ENCODE data around the gene CLDN9.

DNA sequence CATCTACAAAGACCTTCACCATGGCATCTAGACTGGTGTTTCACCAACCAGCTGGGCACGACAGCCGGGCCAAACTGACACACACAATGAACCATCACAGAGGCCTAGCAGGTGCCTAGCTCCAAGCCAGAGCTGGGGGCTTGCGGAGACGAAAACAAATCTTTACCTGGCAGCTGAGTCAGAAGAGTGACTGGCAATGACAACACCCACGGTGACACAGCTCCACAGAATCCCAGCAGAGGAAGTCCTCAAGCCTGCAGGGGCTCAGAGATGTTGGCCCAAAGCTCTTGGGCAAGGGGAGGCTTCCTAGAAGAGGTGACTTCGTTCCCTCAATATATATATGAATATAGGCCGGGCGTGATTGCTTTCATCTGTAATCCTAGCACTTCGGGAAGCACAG, 38.8 kb downstream of the CLDN9 start:
- TF ChIP-seq, protein P1, sequence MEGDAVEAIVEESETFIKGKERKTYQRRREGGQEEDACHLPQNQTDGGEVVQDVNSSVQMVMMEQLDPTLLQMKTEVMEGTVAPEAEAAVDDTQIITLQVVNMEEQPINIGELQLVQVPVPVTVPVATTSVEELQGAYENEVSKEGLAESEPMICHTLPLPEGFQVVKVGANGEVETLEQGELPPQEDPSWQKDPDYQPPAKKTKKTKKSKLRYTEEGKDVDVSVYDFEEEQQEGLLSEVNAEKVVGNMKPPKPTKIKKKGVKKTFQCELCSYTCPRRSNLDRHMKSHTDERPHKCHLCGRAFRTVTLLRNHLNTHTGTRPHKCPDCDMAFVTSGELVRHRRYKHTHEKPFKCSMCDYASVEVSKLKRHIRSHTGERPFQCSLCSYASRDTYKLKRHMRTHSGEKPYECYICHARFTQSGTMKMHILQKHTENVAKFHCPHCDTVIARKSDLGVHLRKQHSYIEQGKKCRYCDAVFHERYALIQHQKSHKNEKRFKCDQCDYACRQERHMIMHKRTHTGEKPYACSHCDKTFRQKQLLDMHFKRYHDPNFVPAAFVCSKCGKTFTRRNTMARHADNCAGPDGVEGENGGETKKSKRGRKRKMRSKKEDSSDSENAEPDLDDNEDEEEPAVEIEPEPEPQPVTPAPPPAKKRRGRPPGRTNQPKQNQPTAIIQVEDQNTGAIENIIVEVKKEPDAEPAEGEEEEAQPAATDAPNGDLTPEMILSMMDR (tag by site-specific recombination; IDR thresholded peaks at IDR 0.05): no peak
- TF ChIP-seq YY1 (tag by site-specific recombination; IDR thresholded peaks at IDR 0.05) (no peak), BCL11A (tag by site-specific recombination; IDR thresholded peaks at IDR 0.05; ENCODE audit: low read depth) (no peak), HOXD13 (CRISPR knock-in tag; IDR thresholded peaks at IDR 0.05; ENCODE audit: borderline replicate concordance) (no peak), ZNF114 (tag by site-specific recombination; IDR thresholded peaks at IDR 0.05) (no peak), ZBTB21 (tag by site-specific recombination; IDR thresholded peaks at IDR 0.05) (no peak), ZNF214 (tag by site-specific recombination; IDR thresholded peaks at IDR 0.05; ENCODE audit: borderline replicate concordance) (no peak), ZBTB1 (tag by site-specific recombination; IDR thresholded peaks at IDR 0.05) (no peak), ZNF354C (tag by site-specific recombination; IDR thresholded peaks at IDR 0.05; ENCODE audit: borderline replicate concordance, low read depth) (no peak), ZNF138 (tag by site-specific recombination; IDR thresholded peaks at IDR 0.05; ENCODE audit: borderline replicate concordance) (no peak), ZNF266 (tag by site-specific recombination; IDR thresholded peaks at IDR 0.05; ENCODE audit: low read depth) (no peak), ZFP69B (tag by site-specific recombination; IDR thresholded peaks at IDR 0.05) (no peak)
- TF ChIP-seq, protein P2, sequence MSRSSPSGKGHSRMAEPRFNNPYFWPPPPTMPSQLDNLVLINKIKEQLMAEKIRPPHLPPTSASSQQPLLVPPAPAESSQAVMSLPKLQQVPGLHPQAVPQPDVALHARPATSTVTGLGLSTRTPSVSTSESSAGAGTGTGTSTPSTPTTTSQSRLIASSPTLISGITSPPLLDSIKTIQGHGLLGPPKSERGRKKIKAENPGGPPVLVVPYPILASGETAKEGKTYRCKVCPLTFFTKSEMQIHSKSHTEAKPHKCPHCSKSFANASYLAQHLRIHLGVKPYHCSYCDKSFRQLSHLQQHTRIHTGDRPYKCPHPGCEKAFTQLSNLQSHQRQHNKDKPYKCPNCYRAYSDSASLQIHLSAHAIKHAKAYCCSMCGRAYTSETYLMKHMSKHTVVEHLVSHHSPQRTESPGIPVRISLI (tag by site-specific recombination; IDR thresholded peaks at IDR 0.05): no peak
- TF ChIP-seq, protein P3, sequence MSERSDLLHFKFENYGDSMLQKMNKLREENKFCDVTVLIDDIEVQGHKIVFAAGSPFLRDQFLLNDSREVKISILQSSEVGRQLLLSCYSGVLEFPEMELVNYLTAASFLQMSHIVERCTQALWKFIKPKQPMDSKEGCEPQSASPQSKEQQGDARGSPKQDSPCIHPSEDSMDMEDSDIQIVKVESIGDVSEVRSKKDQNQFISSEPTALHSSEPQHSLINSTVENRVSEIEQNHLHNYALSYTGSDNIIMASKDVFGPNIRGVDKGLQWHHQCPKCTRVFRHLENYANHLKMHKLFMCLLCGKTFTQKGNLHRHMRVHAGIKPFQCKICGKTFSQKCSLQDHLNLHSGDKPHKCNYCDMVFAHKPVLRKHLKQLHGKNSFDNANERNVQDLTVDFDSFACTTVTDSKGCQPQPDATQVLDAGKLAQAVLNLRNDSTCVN (tag by site-specific recombination; optimal IDR thresholded peaks at IDR 0.05): no peak

Data from HEK293 (cell line).